C1 segment of cervical spinal cord (tissue), 14 donors: ENCODE measurements around the gene BTF3.
A peak's percentile ranks its signal among the peaks of the same experiment; 100 is the strongest.
"Not testable (repeated sequence)": the region's sequence is repeated elsewhere in the genome, so short reads cannot be mapped to it uniquely, and the experiment has no call there.

Experiments
- DNase-seq, 14 donors: peaks; one replicate each; lab custom pipeline; 2025; lab: John Stamatoyannopoulos, UW

The BTF3 gene

DNA sequence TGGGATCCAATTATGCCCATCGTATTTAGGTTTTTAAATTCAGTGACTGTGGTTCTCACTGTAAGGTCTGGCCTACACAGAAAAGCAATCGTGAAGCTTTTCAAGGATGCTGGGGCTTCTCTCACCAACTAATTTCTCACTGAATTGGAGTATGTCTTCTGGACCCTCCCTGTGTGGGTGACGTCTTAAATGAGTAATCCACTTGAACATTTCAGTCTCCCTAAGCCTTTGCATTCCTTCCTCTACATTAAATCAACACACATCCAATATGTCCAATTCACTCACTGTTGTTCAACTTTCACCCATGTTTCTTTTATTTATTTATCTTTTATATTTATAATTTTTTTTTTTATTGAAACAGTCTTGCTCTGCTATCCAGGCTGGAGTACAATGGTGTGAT is 12.5 kb upstream of the BTF3 start:
- no peak for DNase-seq

DNA sequence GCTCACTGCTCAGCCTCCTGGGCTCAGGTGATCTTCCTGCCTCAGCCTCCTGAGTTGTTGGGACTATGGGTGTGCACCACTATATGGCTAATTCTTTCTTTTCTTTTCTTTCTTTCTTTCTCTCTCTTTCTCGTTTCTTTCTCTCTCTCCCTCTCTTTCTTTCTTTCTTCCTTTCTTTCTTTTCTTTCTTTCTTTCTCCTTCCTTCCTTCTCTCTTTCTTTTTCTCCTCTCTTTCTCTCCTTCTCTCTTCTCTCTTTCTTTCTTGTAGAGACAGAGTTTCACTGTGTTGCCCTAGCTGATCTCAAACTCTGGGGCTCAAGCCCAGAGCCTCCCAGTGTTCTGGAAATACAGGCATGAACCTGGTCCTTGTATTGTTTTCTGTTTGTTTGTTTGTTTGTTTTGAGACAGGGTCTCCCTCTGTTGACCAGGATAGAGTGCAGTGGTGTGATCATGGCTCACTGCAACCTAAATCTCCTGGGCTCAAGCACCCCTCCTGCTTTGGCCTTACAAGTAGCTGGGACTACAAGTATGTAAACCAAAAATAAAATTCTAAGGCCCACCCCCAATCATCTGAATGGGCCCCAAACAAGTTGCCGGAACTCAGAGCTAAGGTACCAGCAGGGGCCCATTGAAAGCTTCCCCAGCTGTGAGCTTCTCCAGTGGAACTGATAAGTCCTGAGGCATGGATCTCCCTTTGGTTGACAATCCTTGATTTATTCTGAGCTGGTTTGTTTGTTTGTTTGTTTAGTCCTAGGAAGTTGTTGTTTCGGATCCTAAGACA is 11.9 kb upstream of the BTF3 start:
- no peak for DNase-seq

DNA sequence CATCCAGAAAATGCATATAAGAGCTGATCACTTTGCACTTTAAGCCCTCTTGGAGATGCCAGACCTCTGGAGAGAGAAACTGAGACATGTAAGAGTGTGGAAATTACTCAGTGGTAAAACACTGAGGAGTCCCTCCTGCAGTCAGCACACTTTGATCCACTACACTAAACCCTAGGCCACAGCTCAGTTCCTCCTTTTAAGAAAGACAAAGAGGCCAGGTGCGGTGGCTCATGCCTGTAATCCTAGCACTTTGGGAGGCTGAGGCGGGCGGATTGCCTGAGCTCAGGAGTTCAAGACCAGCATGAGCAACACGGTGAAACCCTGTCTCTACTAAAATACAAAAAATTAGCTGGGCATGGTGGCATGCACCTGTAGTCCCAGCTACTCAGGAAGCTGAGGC is 11.0 kb upstream of the BTF3 start:
- DNase-seq, result not testable (repeated sequence)

DNA sequence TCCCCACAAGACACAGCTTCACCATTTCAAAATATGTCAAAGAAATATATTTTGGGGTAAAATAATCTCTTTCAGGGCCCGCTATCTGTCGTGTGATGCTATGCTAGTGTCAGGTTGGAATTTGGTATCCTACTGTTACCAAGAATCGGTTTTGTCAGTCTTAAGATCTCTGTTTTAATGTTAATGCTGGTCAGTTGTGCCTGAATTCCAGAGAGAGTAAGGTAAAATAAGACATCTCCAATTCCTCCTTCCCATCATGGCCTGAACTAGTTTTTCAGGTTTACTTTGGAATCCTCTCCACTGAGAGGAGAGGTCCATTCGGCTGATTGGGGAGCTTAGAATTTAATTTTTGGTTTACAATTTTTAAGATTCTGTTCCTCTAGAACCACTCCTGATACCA is 10.4 kb upstream of the BTF3 start:
- DNase-seq, result no peak

DNA sequence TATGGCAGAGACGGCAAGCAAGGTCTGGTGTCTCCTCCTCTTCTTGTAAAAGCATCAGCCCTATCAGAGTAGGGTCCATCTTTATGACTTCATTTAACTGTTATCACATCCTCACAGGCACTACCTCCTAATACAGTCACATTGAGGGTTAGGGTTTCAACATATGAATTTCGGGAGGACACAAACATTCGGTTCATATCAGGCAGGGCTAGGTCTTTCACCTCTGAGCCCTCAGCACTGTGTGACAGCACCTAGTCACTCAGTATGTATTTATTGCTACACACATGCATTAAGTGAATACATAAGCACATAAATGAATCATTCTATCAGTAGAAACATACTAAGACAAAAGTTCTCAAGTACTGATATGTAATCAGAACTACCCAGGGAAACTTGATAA is 9.4 kb upstream of the BTF3 start:
- DNase-seq, result no peak

DNA sequence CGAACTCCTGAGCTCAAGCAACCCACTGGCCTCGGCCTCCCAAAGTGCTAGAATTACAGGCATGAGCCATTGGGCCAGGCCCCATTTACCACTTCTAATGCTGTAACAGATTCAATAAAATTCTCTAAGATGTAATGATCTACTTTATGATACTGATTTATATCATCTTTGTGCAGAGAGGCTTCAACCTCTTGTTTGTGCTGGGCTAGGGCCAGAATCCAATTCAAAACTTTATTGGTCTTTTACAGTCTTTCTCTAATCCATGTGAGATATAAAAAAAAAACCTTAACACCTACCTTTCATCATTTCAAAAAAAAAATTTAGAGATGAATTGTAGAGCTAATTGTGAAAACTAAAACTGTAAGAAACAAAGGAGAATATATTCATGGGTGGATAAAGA is 8.2 kb upstream of the BTF3 start:
- no peak for DNase-seq

DNA sequence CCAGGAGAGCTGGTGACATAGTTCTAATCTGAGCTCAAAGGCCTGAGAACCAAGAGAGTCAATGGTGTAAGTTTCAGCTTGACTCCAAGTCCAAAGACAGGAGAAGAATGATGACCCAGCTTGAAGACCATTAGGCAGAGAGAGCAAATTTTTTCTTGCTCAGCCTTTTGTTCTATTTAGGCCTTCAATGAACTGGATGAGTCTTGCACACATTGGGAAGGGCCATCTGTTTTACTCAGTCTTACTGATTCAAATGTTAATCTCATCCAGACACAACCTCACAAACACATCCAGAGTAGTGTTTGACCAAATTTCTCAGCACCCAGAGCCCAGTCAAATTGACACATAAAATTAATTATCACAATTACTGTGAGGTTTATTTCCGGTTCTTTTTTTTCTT is 7.1 kb upstream of the BTF3 start:
- DNase-seq, result no peak

DNA sequence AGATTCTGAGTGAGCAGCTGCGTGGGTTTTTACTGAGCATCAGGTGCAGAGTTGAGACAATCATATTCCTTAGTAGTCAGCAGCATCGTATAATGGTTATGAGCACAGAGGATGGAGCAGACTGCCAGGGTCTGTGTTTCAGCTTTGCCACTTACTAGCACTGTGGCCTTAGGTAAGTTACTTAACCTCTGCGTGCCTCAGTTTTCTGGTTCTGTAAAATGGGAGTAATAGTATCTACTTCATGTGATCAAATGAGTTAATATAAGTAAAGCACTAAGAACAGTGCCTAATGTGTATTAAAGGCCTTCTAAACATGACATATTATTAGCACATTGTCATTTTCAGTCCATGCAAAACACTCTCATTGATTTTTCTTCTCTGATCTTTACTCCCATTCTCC is 4.8 kb upstream of the BTF3 start:
- DNase-seq, result no peak

DNA sequence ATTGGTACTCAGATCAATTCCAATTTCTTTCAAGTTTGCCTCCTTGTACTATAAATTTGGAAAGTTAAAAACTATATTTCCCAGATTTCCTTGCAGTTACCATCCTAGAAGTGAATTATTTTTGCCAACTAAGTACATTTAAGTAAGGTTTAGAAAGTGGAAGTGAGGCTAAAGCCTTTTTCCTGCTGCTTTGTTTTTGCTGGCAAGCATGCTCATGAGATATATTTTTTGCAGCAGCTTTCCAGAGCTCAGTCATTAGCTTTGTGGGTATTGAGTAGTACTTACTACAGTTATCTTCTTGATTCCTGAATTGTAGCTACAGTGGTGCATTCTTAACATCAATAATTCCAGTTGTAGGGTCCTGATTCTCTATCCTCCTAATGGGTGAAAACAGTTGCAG is 3.5 kb upstream of the BTF3 start:
- no peak for DNase-seq

DNA sequence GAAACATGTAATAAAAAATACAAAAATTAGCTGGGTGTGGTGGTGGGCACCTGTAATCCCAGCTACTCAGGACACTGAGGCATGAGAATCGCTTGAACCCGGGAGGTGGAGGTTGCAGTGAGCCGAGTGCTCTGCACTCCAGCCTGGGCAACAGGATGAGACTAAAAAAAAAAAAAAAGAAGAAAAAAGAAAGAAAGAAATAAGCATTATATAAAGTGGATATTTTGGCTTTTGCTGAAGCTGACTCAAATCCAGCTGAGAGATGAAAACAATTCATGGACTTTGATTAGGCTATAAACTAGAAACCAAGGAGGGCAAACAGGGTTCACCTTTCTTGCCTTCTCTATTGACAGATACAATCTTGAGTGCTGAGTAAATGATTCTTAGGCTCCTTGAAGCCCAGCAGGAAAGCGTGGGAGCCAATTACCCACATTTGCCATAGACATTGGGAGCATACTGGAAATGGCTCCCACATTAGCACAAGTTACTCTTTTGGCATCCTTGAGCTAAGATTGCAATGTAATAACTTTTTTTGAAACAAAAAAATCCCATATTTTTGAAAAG is 2.4 kb upstream of the BTF3 start:
- no peak for DNase-seq

DNA sequence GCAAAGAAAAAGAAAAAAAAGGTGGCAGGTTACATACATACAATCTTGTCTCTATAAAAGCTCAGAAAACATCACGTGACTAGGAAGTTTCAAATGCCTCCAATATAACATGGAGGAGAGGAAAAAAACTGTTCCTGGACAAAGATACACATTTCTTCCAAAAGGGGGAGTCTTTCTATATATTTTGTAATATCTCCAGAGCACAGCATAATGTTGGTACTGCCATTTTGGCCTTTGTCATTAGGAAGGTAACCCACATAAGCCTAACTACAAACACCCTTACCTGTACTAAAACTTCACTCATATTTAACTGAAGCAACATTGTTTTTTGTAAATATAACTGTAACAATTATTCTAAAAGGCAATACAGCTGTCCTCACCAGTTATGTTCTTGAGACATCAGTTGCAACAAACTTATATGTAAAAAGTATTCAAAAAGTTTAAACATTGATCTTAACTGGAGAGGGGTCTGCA is 1.2 kb upstream of the BTF3 start:
- no peak for DNase-seq

DNA sequence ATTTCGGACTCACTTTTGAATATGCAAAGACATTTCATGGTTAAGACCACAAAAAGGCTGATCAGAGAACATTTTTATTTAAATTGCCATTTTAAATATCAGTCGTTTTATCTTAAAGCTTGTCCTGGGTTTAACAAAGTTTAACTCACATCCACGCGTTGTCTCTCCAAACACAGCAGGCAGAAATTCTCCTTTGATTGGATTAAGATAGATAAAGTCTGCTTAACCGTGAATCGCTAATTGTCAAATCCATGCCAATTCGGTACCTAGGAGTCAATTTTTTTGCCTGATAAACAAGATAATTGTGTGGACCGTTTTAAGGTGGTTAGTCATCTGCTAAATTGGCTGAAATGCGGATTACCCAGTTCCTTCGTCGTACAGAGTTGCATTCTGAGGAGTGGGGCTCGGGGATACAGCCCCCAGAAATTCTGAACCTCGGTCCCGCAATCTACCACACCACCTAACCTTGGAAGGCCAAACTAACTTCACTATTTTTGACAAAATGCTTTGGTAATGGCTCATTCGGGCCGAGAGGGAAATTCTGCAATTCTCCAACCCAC is 665 bp upstream of the BTF3 start:
- no peak for DNase-seq

DNA sequence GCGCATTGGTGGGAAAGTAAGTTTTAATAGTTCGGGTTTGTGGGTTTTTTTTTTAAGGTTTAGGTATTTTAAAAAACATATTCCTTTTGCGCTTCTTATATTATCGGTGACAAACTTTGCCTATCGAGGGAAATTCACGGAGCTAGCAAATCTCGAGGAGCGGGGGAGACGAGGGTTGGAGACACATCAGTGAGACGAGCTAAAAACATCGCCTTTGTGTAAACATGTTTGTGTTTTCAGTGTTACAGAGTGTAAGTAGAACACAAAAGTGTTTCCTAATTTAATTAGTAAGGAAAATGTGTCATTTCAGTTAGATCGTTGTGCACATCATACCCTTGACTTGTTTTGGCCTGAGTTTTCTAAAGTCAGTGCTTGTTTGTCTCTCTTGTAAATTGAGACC is 945 bp downstream of the BTF3 start:
- DNase-seq, result no peak

DNA sequence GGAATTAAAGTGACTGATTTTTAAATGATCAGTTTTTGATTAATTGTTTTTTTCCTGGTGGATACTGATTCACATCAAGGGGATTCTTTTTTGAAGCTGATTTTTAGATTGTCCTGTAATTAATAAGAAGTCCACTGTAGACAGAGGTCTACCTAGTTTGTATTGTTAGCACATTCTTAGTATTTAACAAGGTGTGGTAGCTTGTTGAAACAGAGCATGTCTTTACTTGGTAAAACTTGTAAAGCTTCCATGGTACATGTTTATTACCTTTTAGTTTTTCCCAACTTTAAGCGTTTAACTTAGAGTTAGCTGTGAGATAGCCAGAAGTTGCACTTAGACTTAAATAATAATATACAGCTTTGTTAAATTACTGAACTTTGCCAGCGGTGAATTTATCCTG is 1.5 kb downstream of the BTF3 start:
- no peak for DNase-seq

DNA sequence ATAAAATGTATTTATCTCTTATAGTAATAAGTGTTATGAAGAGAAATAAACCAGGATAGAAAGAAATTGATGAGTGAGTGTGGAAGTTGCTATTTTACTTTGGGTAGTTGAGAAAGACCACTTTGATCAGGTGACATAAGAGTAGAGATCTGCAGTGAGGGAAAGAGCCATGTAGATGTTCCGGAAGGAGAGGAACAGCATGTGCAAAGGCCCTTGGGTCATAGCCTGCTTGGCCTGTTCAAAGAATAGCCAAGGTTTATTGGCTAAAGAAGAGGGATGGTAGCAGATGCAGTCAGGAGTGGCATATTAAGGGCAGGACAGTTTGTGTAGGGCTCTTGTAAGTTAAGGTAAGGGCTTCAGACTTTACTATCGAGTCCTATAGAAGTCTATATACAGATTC is 3.2 kb downstream of the BTF3 start:
- DNase-seq, result no peak

DNA sequence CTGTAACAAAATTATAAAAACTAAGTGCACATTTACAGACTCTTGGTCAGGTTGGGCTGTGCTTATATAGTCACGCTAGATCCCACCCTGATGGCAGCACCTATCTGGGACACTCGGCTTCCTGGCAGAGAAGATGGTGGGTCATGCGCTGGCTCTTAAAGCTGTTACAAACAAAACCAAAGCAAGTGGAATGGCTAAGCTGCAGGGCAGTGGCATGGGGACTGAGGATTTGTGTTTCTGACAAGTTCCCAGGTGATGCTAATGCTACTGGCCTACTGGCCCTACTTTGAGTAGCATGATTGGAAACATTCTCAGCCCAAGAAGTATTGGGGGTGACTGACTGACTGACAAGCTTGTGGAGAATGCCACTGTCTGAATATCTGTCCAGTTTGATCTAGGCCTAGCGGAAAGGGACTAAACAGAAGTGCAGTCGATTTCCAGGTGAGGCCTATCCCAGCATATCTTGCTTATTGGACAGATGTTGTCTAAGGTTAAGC is 8.3 kb downstream of the BTF3 start:
- no peak for DNase-seq

DNA sequence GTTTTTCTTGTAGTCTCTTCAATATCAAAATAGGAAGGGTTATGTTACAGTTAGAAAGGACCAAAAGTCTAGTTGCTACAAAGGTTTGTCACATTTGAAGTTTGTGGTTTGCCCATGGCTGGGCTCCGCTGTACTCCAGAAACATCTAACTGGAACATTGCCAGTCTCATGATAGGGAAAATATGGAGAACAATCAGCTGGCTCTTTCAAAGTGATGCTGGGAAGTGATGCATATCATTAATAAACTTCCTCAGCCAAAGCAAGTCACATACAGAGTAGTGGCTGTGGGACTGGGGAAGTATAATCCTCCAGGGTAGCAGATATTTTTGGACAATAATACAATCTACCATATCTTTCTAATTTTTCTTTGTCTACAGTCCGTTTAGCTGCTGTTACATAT is 8.8 kb downstream of the BTF3 start:
- no peak for DNase-seq

DNA sequence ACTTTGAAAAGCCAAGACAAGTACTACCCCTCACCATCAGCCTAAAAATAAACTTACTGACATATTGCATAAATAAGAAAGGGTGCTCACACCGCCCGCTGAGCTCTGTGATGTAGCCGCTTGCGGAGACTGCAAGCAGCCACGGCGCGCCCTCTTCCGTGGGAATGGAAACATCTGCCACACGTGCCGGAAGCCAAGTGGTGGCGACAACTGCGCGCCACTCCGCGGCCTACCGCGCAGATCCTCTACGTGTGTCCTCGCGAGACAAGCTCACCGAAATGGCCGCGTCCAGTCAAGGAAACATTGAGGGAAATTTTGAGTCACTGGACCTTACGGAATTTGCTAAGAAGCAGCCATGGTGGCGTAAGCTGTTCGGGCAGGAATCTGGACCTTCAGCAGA is 10.3 kb downstream of the BTF3 start:
- not testable (repeated sequence) for DNase-seq

DNA sequence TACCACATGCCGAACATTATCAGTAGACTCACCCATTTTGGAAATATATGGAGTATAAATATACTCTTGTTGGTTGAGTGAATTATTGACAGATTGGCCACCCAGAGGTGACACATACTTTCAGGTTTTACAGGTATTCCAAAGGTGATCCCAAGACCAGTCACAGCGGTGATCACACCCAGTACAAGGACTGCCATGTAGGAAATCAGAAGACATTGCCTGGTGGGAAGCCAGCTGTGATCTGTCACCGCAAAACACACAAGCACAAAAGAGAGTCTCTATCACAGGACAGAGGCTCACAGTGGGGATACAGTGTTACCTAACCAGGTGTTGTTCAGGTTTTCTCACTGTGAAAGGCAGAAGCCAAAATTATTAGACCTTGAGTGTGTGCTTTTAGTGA is 15.8 kb downstream of the BTF3 start:
- DNase-seq, result no peak

DNA sequence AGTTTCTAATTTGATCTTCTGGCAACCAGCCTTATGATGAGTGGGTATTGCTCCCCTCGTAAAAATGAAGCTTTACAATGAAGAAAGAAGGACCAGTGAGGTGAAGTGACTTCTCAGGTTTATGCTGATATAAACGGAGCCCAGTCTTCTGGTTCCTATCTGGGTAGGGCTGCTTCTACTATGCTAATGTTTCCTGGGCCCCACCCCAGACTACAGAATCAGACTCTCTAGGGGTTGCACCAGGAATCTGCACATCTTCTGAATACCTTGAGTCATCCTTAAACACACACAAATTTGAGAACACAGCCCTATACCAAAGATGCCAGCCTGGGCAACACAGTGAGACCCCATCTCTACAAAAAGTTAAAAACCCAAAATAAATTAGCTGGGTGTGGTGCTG is 16.2 kb downstream of the BTF3 start:
- DNase-seq, result no peak

DNA sequence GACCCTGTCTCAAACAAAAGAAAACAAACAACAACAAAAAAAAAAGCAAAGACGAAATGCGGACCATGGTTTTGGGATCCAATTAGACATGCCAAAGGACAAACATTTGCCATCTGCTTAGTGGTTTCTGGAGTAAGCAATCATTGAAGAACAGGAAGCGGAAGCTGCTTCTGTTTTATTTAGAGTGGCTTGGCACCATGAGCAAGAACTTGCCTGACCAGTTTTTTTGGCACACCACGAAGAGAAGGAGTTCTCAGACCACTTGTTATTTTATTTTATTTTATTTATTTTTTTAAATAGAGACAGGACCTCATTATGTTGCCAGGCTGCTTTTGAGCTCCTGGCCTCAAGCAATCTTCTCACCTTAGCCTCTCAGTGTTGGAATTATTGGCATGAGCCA is 17.0 kb downstream of the BTF3 start:
- no peak for DNase-seq

DNA sequence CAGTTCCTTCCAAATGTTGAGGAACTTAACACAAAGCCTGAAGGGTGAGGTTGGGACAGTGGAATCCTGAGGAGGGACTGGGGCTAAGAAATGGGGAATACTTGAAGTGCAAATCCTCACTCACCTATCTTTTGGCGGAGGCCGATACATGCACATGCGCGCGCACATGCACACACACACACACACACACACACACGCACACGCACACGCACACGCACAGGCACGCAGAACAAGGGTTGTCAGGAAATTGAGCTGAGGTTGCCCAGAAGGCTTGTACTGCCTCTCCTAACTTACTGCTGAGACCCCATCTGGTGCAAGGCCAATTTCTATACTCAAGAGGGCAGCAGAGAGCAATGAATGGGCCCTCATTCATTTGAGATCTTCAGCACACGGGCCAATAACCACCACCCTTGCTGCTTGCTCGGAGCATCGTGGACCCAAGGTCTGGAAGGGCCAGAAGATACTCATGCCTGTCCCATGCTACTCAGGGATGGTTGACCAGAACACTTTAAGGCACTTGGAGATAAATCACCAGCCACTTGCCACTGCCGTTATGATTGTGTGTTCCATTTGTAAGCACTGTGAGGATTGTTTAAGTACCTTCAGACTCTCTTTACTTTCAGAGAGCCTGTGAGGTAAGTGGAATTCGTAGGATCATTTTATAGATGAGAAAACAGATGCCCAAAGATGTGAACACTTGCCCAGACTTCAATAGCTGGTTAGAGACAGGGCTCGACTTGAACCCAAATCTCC is 21.5 kb downstream of the BTF3 start:
- peak in 12 of 14 donors; percentile 16 to 49 (median 36) for DNase-seq
